Measurements from ENCODE around the gene VSIR.

The VSIR gene

DNA sequence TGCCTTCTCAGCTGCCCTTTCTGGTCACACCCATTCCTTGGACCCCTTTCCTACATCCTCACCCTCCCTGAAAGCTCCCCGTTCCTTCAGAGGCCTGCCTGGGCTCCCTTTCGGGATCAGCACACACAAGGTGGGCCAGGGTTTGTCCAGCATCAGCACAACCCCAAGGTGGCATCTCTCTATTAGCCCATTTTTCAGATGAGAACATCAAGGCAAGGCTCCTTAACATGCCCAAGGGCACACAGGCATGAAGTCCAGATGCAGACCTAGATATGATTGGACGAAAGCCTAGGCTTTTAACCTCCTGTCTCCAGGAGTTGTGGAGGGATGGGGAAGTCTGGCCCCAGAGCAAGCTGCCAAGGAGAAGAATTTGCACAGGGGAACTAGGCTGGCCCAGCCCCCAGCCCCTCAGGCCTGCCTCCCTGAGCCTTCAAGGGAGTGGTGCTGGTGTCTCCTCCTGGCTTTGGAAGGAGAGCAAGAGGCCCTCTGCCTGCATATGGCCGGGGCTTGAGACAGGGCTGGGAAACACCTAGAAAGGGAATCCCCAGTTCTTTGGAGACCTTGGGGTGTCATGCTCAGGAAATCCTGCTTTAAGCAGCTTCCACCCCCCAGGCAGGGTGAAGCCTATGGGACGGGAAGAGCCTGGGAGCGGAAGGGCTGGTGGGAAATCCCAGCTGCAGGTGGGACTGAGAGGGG is 9.0 kb upstream of the VSIR start:
- no peak for DNase-seq

- DNase-seq = no peak
These were observed 7.4 kb upstream of the VSIR start for GRCh38 chr10:71780719-71781118.

DNA sequence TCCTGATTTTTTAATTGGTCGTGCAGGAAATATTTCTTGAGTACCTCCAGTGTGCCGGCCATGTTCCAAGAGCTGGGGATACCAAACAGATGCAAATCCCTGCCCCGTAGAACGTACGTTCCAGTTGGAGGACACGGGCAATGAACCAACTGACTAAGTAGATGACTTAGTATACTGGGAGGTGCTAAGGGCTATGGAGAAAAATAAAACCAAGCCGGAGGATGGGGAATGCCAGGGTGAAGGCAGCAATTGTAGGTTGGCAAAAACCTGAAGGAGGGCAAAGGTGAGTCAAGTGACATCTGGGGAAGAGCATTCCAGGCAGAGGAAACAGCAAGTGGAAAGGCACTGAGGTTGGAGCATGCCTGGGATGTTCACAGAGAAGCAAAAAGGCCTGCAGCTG is 6.8 kb upstream of the VSIR start:
- DNase-seq = no peak

DNA sequence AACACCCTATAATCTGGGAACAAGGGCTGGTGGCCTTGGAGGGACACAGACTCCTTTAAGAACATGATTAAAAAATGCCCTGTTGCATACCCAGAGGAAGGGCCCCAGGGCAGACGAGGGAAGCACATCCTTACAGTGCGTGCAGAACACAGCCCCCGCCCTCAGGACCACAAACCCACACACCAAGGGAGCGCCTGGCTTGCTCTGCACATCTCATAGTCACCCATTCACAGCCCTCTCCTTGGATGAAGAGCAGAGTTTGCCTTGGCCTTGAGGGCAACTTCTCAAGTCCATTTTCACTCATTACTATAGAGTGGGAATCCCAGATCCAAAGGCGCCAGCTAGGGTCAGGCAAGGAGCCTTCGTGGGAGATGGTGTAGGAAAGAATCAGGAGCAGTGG is 6.3 kb upstream of the VSIR start:
- DNase-seq = no peak

- no peak for DNase-seq
These were observed 4.9 kb upstream of the VSIR start for GRCh38 chr10:71778071-71778825.

DNA sequence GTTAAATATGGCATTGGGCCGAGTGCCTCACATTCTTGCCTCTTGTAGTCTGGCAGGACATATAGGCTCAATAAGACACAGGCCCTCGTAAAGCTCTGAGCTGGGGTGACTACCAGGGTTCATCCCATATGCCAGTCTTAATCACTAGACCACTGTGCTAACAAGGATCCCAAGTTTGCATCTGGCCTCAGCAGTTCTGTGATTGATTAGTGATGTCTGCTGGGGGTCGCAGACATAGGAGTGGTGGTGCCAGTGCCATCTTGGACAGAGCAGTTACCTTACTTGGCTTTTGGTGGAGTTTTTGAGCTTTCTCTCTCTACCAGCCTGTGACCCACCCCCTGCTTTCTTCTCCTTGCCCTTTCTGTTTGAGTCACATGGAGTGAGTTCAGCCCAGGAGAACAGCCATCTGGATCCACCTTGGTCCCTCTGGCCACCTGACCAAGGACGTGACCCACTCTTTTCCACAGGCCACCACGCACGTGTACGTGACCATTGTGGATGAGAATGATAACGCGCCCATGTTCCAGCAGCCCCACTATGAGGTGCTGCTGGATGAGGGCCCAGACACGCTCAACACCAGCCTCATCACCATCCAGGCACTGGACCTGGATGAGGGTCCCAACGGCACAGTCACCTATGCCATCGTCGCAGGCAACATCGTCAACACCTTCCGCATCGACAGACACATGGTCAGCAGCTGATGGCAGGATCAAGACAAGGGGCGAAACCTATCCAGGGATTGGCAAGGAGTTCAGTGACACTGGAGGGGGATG is 4.1 kb upstream of the VSIR start:
- no peak for DNase-seq

GRCh38 chr10:71776481-71776925 is 3.2 kb upstream of the VSIR start:
- no peak for DNase-seq

DNA sequence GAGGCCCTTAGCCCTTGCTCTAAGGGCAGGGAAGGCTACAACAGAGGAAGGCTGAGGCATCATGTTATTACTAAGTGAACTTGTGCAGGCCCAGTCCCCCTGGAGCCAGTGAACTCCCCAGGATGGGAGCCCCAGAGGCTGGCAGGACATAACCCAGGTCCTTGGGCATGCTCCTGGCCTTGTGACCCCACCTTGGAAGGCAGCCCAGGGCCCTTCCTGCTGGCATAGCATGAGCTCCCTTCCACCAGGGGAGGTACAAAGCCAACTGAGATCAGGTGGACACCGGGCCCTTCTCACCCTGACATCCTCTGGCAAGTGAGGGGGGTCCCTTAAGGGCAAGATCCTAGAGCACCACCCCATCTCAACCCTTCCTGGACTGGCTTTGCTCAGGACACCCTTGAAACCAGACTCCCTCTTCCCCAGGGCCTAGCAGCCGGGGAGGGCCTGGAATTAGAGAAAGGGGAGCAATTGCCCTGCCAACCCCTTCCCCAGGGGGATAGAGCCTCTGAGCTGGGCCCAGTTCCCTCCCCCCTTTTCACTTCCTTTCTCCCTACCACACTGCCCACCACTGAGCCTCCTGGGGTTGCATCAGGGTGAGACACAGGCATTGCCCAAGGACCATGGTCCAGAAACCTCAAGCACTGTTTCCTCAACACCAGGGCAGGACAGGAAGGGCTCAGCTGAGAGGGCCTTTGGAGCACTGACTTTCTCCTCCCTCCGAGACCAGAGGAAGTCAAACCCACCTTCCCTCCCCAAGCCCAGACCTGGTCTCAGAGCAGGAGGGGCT is 1.8 kb upstream of the VSIR start:
- no peak for DNase-seq

- DNase-seq = no peak
These were observed 494 bp downstream of the VSIR start for GRCh38 chr10:71772832-71773220.

DNA sequence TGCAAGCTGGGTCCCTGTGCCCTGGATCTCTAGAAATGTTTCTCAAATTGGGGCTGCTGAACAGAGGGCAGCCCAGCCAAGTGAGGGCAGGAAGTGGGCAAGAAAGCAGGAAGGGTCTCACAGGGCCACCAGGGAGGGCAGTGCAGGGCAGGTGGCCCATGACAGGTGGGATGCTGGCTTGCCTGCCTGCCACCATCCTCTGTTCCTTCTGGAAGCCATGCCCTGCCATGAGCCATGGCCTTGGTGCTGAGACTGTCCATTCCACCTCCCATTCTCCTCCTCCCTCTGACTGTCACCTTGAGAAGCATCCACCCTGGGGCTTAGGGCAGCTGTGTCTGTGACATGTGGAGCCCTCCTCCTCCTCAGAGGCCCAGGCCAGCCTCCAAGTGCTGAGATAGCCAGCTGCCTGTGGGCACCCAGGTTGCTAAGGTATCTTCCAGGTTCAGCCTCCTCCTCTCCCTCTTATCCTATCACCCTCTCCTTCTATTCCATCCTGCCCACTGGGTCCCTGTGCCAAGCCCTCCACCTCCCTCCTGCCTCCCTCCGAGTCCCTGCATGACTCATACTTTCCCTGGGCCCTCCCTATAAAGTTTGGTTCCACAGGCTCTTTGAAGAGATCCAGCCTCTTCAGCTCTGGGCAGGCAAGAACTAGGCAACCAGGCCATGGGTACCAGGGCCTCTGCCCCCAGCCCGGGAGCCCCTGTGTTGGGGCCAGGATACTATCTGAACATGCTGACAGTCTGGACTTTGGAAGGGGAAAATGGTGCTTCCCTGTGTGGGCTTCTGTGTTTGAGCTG is 1.3 kb downstream of the VSIR start:
- no peak for DNase-seq

DNA sequence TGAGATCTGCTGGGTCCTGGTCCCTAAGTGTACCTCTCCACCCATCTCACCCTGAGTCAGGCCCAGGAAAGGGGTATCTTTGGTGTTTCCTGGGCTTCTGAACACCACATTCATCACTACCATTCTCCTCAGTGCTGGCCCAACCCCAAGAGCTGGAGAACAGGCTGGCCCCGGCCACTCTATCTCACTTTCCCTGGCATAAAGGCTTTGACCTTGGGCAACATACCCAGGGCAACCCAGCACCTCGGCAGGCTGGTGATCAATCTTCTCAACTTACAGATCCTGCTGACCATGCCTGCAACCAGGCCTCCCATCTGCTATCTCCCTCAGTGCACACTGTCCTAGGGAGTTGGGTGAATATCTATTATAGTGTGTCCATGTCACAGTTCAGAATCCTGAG is 2.1 kb downstream of the VSIR start:
- no peak for DNase-seq

DNA sequence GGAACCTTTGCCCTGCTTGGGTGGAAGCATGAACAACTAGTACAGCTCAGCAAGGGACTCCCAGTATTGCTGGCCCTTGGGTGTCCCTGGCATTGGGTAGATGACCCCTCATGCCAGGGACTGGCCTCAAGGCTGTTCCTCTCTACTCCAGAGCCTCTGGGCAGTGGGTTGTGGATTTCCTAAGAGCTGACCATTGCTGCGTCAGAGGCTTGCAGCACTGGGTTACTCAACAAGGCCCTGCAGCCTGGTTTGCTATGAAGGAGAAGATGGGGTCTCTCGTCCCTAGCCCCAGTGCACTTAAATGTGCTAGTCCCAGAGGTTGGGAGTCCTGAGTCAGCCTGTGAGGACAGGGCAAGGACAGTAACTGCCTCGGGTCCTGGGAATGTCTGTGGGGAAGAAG is 2.5 kb downstream of the VSIR start:
- DNase-seq = no peak

DNA sequence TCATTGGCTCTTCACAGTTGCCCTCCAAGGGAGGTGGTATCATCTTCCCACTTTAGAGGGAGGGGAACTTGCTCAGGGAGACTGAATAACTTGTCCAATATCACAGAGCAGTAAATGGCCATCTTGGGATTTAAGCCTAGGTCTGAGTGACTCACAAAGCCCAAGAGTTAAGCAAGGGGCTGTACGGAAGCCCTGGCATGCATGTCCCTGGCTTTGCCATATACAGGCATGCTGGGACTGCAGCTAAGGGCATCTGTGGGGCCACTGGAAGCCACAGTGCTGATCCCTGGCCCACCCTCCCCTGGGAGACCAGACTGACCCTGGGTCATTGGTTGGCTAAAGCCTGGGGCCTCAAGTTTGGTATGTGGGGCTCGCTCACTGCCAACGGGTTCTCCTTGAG is 3.1 kb downstream of the VSIR start:
- DNase-seq = no peak

GRCh38 chr10:71769279-71769823 is 4.0 kb downstream of the VSIR start:
- DNase-seq = no peak

GRCh38 chr10:71767420-71768035 is 5.8 kb downstream of the VSIR start:
- no peak for DNase-seq

DNA sequence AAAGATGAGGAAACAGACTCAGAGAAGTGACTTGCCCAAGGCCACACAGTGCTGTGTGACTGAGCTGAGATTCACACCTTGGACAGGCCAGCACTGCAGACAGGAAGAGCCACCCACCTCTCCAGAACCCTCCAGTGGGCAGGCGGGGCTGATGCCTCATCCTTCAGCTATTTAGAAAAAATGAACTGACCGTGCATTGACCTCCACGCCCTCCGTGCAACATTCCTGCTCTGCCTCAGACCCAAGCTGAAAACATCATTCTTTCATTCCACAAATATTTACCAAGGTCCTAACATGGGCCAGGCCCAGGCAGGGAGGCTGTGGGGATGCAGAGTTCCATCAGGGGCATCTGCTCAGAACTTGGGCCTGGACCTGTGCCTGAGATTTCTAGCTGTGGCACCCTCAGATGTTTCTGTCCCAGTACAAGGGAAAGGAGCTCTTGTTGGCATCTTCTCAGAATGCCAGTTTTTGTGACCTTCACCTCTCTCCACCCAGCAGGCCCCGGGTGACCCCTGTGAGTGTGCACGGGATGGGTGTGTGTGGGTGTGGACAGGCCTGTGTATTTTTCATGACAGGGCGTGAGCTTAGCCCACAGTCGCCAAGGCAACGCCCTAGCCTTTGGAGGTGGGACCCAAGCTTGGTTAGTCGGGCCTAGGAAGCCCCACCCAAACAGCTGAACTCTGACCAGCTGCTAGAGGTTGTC is 6.5 kb downstream of the VSIR start:
- no peak for DNase-seq

DNA sequence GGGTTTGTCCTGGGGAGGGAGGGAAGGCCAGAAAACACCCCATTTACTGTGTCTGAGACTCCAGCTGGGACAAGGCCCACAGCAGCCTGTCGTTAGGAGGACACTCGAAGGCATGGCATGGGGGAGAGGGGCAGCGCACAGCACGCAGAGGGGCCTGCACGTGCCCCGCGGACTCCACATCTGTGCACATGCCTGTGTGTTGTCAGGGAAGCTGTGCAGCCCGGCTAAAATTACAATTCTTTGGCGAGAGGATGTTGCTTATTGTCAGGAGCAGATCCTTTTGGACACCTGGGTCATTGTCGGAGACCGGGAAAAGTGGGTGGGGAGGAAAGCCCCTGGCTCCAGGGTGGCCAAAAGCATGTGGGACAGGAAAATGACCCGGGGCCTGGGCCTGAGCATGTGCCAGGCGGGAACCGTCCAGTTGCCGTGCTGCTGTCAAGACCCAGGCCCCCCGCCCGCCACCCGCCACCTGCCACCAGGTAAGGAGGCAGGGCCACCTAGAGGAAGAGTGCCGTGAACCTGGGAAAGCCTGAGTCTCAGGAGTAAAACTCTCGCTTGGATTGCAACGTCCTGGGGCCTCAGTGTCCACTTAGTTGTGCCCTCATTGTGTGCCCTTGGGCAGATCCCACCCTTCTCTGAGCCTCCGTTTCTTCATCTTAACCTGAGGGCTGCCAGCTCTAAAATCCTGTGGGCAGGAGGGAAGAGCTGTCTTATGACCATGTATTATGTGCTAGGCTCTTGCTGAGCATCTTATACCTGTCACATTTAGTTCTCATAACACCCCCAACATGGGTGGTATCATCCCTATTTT is 7.2 kb downstream of the VSIR start:
- no peak for DNase-seq

GRCh38 chr10:71765176-71765904 is 8.0 kb downstream of the VSIR start:
- DNase-seq = no peak
